Activated T-helper 2 cell treated with anti-CD3 and anti-CD28 coated beads, Interferon-gamma antibody, Interleukin-2, Interleukin-4, amounts not matched to agents 10 μg/mL and 5 μg/mL and 100 μg/mL, durations not matched to agents 14 hours and 24 hours and 36 hours (primary cell): ENCODE data around the gene NME5. TPM values are rescaled to one million over a fixed set of nuclear protein-coding genes. Genes with fewer than 3 reads are reported as not detected.

Source experiments
- total RNA-seq: library from RNA; stranded (reverse); gene quantifications from 2 replicates; pipeline ENCODE4 v1.2.3, GENCODE V29; 2022

The NME5 gene
- total RNA-seq, 1 donor from 2014 or later = not detected

Other genes with a start within 250 kb of the NME5 start
- gene PKD2L2, start 250.0 kb downstream of the NME5 start, total RNA-seq = not detected in 2 replicates
- gene FAM13B, start 106.3 kb downstream of the NME5 start, total RNA-seq = 20.3 and 22.8 TPM in 2 replicates
- gene WNT8A, start 55.4 kb downstream of the NME5 start, total RNA-seq = not detected in 2 replicates
- 45.4 and 48.4 TPM in 2 replicates for gene BRD8, start 39.2 kb upstream of the NME5 start, total RNA-seq
- gene KIF20A, start 39.7 kb upstream of the NME5 start, total RNA-seq = 28.1 and 30.3 TPM in 2 replicates
- 41.5 and 45.8 TPM in 2 replicates for gene CDC23, start 73.9 kb upstream of the NME5 start, total RNA-seq
- 0.16 and 0.32 TPM in 2 replicates for gene GFRA3, start 135.2 kb upstream of the NME5 start, total RNA-seq
- gene CDC25C, start 192.4 kb upstream of the NME5 start, total RNA-seq = 8.4 and 9.0 TPM in 2 replicates
- gene FAM53C, start 198.8 kb upstream of the NME5 start, total RNA-seq = 24.4 and 26.1 TPM in 2 replicates
- 52.8 and 54.5 TPM in 2 replicates for gene KDM3B, start 213.3 kb upstream of the NME5 start, total RNA-seq